ENCODE results near the gene RENBP.

Gene RENBP

GRCh38 chrX:153932220-153932915, 12.1 kb downstream of the RENBP start:
- H3K4me3 ChIP-seq (replicated peaks; ENCODE audit: low read depth, low read length): no peak overlapping the region
- TF ChIP-seq, protein P1, sequence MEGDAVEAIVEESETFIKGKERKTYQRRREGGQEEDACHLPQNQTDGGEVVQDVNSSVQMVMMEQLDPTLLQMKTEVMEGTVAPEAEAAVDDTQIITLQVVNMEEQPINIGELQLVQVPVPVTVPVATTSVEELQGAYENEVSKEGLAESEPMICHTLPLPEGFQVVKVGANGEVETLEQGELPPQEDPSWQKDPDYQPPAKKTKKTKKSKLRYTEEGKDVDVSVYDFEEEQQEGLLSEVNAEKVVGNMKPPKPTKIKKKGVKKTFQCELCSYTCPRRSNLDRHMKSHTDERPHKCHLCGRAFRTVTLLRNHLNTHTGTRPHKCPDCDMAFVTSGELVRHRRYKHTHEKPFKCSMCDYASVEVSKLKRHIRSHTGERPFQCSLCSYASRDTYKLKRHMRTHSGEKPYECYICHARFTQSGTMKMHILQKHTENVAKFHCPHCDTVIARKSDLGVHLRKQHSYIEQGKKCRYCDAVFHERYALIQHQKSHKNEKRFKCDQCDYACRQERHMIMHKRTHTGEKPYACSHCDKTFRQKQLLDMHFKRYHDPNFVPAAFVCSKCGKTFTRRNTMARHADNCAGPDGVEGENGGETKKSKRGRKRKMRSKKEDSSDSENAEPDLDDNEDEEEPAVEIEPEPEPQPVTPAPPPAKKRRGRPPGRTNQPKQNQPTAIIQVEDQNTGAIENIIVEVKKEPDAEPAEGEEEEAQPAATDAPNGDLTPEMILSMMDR (IDR thresholded peaks at IDR 0.05; ENCODE audit: insufficient read depth, low read length, poor library complexity, severe bottlenecking): no peak
- H3K36me3 ChIP-seq (ENCODE audit: control insufficient read depth, insufficient read depth, low read length): peaks cover 4% of the 10 kb centered on the region
- H3K27me3 ChIP-seq (replicated peaks; ENCODE audit: control insufficient read depth, insufficient read depth, low read length): no peaks in the 10 kb centered on the region
- no peak for DNase-seq (ENCODE audit: extremely low read depth, insufficient read length)

DNA sequence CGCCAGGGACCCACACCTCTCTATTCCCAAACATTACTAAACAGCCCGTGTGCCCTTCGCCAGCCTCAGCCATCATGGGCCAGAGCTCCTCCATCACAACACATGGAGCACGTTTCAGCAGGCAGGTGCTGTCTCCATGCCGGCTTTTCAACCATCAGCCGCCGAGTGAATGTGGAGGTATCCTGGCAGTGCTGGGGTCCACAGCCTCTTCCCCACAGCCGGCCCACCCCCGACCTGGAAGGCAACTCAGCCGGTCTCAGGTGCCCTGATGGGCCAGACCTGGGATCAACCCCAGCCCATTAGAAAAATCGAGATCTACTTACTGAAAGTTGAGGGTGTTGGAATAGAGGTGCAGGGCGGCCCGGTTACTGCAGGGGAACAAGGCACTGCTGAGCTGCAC, 12.7 kb downstream of the RENBP start:
- TF ChIP-seq, protein P1 (IDR thresholded peaks at IDR 0.05; ENCODE audit: insufficient read depth, low read length, poor library complexity, severe bottlenecking): no peak

DNA sequence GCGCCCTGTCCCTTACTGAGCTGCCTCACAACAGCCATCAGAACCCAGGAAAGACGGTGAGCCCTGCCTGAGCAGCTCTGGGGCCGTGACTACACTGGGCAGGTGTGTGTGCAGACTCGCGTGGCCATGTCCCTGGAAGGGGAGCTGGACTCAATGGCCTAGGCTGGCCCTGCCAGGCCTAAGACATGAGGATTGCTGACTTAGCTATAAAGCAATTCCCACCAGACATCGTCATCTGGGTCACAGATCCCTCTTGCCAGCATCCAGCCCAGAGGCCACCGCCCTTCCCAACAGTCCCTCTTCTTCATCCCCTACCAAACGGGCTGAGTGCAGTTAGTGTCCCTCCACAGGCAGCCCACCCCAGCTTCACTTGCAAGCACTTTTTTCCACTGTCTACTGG, 13.3 kb downstream of the RENBP start:
- peaks cover 4% of the 10 kb centered on the region for H3K36me3 ChIP-seq (ENCODE audit: control insufficient read depth, insufficient read depth, low read length)
- no peak for DNase-seq (ENCODE audit: extremely low read depth, insufficient read length)

More for the DNA sequence above, 12.7 kb downstream of the RENBP start:
- Histone ChIP-seq H3K27me3 (replicated peaks; ENCODE audit: control insufficient read depth, insufficient read depth, low read length) (no peaks in the 10 kb centered on the region), H3K4me3 (replicated peaks; ENCODE audit: low read depth, low read length) (no peak overlapping the region), H3K36me3 (ENCODE audit: control insufficient read depth, insufficient read depth, low read length) (peaks cover 4% of the 10 kb centered on the region)
- no peak for DNase-seq (ENCODE audit: extremely low read depth, insufficient read length)

DNA sequence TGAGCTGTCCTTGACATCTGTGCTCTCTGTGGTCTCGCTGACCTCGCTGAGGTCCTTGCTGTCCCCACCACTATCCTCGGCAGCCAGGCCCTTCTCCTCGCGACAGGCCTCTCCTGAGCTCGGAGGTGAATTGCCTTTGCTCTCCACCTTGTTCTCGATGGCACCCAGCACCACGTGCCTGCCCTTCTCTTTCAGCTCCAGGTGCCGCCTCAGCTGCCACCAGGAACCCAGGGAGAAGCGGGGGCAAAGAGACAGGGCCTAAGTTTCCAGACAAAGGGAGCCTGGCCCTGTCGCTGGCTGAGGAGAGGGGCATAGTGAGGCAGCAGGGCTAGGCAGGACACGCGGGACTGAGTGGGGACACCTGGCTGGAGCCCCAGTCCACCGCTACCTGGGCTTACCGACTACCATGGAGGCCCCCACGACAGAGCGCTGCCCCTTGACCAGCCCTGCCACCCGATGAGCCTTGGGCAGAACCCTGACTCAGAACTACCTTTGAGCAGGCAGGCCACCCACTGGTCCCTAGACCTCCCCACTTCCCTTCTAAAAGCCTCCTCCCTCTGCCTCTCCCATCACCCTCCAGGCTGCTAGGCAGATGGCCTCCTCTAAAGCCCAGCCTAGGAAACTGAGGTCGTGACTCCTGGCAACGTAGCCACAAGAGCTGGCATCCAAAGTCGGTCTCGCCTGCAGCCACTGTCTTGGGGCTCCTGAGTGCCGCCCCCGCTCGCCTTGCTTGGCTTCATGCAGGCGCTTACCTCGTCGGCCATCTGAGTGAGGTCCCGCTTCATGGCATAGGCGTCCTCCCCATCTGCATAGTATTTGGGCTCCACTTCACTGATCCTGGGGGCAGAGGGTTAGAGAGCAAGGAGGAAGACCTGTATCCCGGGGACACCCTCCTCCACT, 14.2 kb downstream of the RENBP start:
- no peaks in the 10 kb centered on the region for H3K27me3 ChIP-seq (replicated peaks; ENCODE audit: control insufficient read depth, insufficient read depth, low read length)
- DNase-seq (ENCODE audit: extremely low read depth, insufficient read length): no peak
- TF ChIP-seq, protein P1 (IDR thresholded peaks at IDR 0.05; ENCODE audit: insufficient read depth, low read length, poor library complexity, severe bottlenecking): no peak
- peaks cover 4% of the 10 kb centered on the region for H3K36me3 ChIP-seq (ENCODE audit: control insufficient read depth, insufficient read depth, low read length)
- no peak overlapping the region for H3K4me3 ChIP-seq (replicated peaks; ENCODE audit: low read depth, low read length)

More for the DNA sequence above, 13.3 kb downstream of the RENBP start:
- Histone ChIP-seq H3K4me3 (replicated peaks; ENCODE audit: low read depth, low read length) (no peak overlapping the region), H3K27me3 (replicated peaks; ENCODE audit: control insufficient read depth, insufficient read depth, low read length) (no peaks in the 10 kb centered on the region)
- TF ChIP-seq, protein P1 (IDR thresholded peaks at IDR 0.05; ENCODE audit: insufficient read depth, low read length, poor library complexity, severe bottlenecking): no peak

GRCh38 chrX:153929576-153929975, 14.9 kb downstream of the RENBP start:
- TF ChIP-seq, protein P1 (IDR thresholded peaks at IDR 0.05; ENCODE audit: insufficient read depth, low read length, poor library complexity, severe bottlenecking): no peak
- H3K36me3 ChIP-seq (ENCODE audit: control insufficient read depth, insufficient read depth, low read length): peaks cover 4% of the 10 kb centered on the region
- no peak overlapping the region; the same call in 1 of the 2 replicates for H3K4me3 ChIP-seq (replicated peaks; ENCODE audit: low read depth, low read length)
- DNase-seq (ENCODE audit: extremely low read depth, insufficient read length): no peak
- no peaks in the 10 kb centered on the region for H3K27me3 ChIP-seq (replicated peaks; ENCODE audit: control insufficient read depth, insufficient read depth, low read length)
